ENCODE results near the gene PICK1. TPM values are rescaled to one million over a fixed set of nuclear protein-coding genes. Genes with fewer than 3 reads are reported as not detected.
"Not testable (repeated sequence)": the region's sequence is repeated elsewhere in the genome, so short reads cannot be mapped to it uniquely, and the experiment has no call there.

The PICK1 gene
- total RNA-seq, 1 donor from 2014 or later: 28.7 TPM

- ATAC-seq: no peak
- intact Hi-C loops (cut with DNase I): no loop called here
- DNase-seq (ENCODE audit: low spot score): no peak
Observed at GRCh38 chr22:38072322-38073149, 15.3 kb downstream of the PICK1 start.

GRCh38 chr22:38073150-38074130, 16.2 kb downstream of the PICK1 start:
- ATAC-seq (no peak), DNase-seq (ENCODE audit: low spot score) (no peak)
- intact Hi-C loops (cut with DNase I): no loop called here

GRCh38 chr22:38074181-38075104, 17.2 kb downstream of the PICK1 start:
- DNase-seq (ENCODE audit: low spot score) (no peak), ATAC-seq (no peak)
- intact Hi-C loops (cut with DNase I): no loop called here

GRCh38 chr22:38075105-38075825, 18.1 kb downstream of the PICK1 start:
- intact Hi-C loops (cut with DNase I): no loop called here
- DNase-seq (ENCODE audit: low spot score): no peak
- ATAC-seq: no peak

- no peak for ATAC-seq
- intact Hi-C loops (cut with DNase I): no loop called here
- DNase-seq (ENCODE audit: low spot score): no peak
Observed at GRCh38 chr22:38075961-38076360, 18.8 kb downstream of the PICK1 start.

- no peak for ATAC-seq
- no peak for DNase-seq (ENCODE audit: low spot score)
- intact Hi-C loops (cut with DNase I): no loop called here
Observed at GRCh38 chr22:38077096-38077495, 19.9 kb downstream of the PICK1 start.

GRCh38 chr22:38077595-38077994, 20.4 kb downstream of the PICK1 start:
- ATAC-seq: no peak
- no peak for DNase-seq (ENCODE audit: low spot score)
- intact Hi-C loops (cut with DNase I): no loop called here

- DNase-seq (ENCODE audit: low spot score): no peak
- no peak for ATAC-seq
- intact Hi-C loops (cut with DNase I): no loop called here
Observed at GRCh38 chr22:38078046-38078840, 21.0 kb downstream of the PICK1 start.

GRCh38 chr22:38079208-38079607, 22.0 kb downstream of the PICK1 start:
- intact Hi-C loops (cut with DNase I); DNase-seq (ENCODE audit: low spot score); ATAC-seq: not testable (repeated sequence)

- no peak for ATAC-seq
- intact Hi-C loops (cut with DNase I): no loop called here
- no peak for DNase-seq (ENCODE audit: low spot score)
Observed at GRCh38 chr22:38079804-38080203, 22.6 kb downstream of the PICK1 start.

GRCh38 chr22:38080474-38080849, 23.3 kb downstream of the PICK1 start:
- no peak for ATAC-seq
- DNase-seq (ENCODE audit: low spot score): no peak
- intact Hi-C loops (cut with DNase I): no loop called here

- DNase-seq (ENCODE audit: low spot score): no peak
- ATAC-seq: peak; percentile 59
- intact Hi-C loops (cut with DNase I): no loop called here
Observed at GRCh38 chr22:38080850-38081635, 23.8 kb downstream of the PICK1 start.

GRCh38 chr22:38081636-38081940, 24.4 kb downstream of the PICK1 start:
- ATAC-seq (peak; percentile 6), DNase-seq (ENCODE audit: low spot score) (no peak)
- intact Hi-C loops (cut with DNase I): no loop called here

GRCh38 chr22:38081941-38082828, 25.0 kb downstream of the PICK1 start:
- ATAC-seq (no peak), DNase-seq (ENCODE audit: low spot score) (no peak)
- intact Hi-C loops (cut with DNase I): no loop called here

- ATAC-seq: no peak
- no peak for DNase-seq (ENCODE audit: low spot score)
- intact Hi-C loops (cut with DNase I): no loop called here
Observed at GRCh38 chr22:38082986-38083710, 25.9 kb downstream of the PICK1 start.
